ENCODE data around the gene PTPA. TPM values are rescaled to one million over a fixed set of nuclear protein-coding genes. Genes with fewer than 3 reads are reported as not detected.
A peak's percentile ranks its signal among the peaks of the same experiment; 100 is the strongest.

PTPA gene
- total and polyA plus RNA-seq, 12 donors = 106 to 227 (median 186) TPM

DNA sequence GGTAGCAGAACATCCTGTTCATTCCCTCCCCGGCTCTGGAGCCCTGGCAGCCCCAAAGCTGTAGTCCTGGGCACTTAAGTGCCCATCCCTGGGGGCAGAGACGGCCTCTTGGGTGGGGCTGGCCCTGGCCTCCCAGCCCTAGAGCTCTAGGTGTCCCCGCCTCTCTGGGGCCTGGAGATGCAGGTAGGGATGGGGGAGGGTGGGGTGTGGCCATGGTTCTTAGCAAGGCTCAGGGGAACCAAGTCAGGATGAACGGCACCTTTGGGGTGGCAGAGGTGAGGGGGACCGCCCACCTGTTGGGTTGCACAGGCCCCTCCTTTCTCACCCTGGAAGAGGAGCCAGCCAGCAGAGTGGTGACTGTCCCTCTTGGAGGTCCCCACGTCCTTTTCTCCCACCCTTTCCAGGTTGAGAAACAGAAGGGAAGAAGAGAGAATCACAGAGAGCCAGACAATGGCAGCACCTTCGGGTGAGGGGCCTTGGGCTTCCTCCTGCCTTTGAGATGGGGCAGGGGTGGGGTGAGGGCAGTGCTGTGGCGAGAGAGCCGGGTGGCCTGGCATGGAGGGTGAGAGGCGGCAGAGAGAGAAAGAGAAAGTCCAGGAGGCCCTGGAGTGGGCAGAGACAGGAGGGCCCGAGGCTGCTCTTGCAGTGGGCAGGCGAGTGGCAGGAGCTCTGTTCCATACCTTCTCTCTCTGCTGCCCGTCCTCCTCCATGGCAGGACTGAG is 3.0 kb upstream of the PTPA start:
- ATAC-seq = no peak

DNA sequence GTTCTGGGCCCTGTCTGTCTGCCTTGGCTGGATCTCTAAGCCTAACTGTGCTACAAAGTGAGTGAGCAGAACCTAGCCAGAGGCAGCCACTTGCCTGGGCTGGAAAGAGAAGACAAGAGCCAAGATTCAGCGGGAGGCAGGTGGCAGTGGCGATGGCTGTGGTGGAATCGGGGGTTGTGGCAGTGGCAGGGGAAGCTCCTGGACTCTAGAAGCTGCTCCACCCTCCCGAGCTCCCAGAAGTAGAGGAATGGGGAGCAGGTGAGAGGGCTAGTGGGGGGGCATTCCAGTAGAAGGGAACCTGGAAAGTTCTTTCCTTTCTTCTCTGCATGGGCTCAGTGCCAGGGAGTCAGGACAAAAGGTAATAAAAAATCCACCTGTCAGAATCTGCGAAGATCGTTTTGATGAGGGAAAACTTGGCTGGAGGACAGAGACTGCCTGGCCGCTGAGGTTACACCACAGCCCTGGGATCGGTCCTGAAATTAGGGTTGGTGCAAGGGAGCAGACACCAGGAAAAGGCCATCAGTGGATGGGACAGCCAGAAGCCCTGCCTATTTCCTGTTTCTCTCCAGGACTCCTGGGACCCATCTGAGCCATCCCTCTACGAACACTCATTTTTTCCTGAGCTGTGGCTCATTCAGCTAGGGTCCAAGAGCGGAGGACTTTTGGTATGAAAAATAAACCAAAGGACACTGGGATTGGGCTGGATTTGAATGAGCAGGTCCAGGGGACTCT is 2.2 kb upstream of the PTPA start:
- no peaks in the 10 kb centered on the region for H3K27me3 ChIP-seq
- intact Hi-C loops (cut with DNase I) = no loop called here
- WGBS, 2 donors = 66 to 83% methylated on average over 10 of the region's 10 CpGs
- H3K36me3 ChIP-seq = peaks cover 0 to 30% (median 4%) of the 10 kb centered on the region in 9 donors
- H3K4me3 ChIP-seq = peak overlapping the region in 6 of 10 donors; percentile 67 to 99 (median 91)
- no peaks in the 10 kb centered on the region for H3K9me3 ChIP-seq
- ATAC-seq (no peak), DNase-seq (no peak)
- TF ChIP-seq, protein P1, sequence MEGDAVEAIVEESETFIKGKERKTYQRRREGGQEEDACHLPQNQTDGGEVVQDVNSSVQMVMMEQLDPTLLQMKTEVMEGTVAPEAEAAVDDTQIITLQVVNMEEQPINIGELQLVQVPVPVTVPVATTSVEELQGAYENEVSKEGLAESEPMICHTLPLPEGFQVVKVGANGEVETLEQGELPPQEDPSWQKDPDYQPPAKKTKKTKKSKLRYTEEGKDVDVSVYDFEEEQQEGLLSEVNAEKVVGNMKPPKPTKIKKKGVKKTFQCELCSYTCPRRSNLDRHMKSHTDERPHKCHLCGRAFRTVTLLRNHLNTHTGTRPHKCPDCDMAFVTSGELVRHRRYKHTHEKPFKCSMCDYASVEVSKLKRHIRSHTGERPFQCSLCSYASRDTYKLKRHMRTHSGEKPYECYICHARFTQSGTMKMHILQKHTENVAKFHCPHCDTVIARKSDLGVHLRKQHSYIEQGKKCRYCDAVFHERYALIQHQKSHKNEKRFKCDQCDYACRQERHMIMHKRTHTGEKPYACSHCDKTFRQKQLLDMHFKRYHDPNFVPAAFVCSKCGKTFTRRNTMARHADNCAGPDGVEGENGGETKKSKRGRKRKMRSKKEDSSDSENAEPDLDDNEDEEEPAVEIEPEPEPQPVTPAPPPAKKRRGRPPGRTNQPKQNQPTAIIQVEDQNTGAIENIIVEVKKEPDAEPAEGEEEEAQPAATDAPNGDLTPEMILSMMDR (IDR thresholded peaks at IDR 0.05) = no peak
- peak overlapping the region in 5 of 10 donors; percentile 44 to 98 (median 97) for H3K27ac ChIP-seq
- peaks cover under 1 to 38% (median 26%) of the 10 kb centered on the region in 9 donors for H3K4me1 ChIP-seq

More for the DNA sequence above, 3.0 kb upstream of the PTPA start:
- H3K4me3 ChIP-seq = no peak overlapping the region
- H3K4me1 ChIP-seq = peaks cover 2 to 39% (median 29%) of the 10 kb centered on the region in 9 donors
- intact Hi-C loops (cut with DNase I) = no loop called here
- H3K9me3 ChIP-seq = no peaks in the 10 kb centered on the region
- 92 to 93% methylated on average over 13 of the region's 13 CpGs for WGBS, 2 donors
- no peaks in the 10 kb centered on the region for H3K27me3 ChIP-seq
- no peak overlapping the region for H3K27ac ChIP-seq
- no peak for DNase-seq
- TF ChIP-seq, protein P1 (IDR thresholded peaks at IDR 0.05) = no peak
- peaks cover 0 to 30% (median 4%) of the 10 kb centered on the region in 9 donors for H3K36me3 ChIP-seq

- H3K27me3 ChIP-seq = no peaks in the 10 kb centered on the region
- H3K4me3 ChIP-seq = peak overlapping the region in 9 of 10 donors; percentile 67 to 99 (median 92)
- no peaks in the 10 kb centered on the region for H3K9me3 ChIP-seq
- TF ChIP-seq, protein P1 (IDR thresholded peaks at IDR 0.05) = no peak
- H3K27ac ChIP-seq = peak overlapping the region in 6 of 10 donors; percentile 87 to 98 (median 96)
- peaks cover 0 to 30% (median 4%) of the 10 kb centered on the region in 9 donors for H3K36me3 ChIP-seq
- ATAC-seq (peak in 1 of 8 donors; percentile 0), DNase-seq (no peak)
- H3K4me1 ChIP-seq = peaks cover 0 to 42% (median 24%) of the 10 kb centered on the region in 9 donors
- 62 to 69% methylated on average over 7 of the region's 7 CpGs for WGBS, 2 donors
- intact Hi-C loops (cut with DNase I) = no loop called here
Observed at GRCh38 chr9:129109537-129109903, 1.7 kb upstream of the PTPA start.

DNA sequence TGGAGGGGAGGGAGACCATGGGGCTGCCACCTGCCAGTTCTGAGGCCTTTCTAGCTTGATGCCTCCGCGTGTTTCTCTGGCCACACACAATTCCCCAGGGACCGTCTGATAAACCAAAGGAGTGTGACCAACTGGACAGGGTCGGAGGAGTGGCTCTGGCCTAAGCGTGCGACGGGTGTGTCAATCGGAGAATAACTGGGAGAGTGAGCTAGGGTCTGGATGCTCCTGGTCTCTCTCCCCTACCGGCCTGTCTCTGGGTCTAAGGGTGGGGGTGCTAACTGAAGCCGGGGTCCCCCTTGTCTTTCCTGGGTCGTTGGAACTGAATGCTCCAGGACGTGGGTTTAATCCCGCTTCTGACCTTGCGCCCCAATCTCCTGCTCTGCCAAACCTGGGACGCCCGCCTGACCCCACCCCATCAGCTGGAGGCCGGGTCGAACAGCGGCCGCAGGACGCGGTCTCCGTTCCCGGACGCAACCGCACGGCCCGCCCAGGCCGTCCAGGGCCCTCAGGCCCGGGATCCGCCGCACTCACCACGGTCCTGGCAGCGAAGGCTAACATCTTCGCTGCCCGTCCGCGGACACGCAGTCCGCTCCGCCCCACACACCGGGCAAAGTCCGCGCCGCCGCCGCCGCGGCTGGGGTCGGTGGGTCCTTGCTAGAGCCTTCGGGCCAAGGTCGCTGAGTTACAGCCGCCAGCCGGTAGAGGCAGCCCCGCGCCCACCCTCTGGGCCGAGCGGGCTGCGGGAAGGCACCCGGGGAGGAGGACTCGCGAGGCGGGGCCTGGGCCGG is 1.1 kb upstream of the PTPA start:
- TF ChIP-seq, protein P1 (IDR thresholded peaks at IDR 0.05) = peak in 1 of 9 donors; percentile 9
- ATAC-seq (peak; percentile 1 to 22 (median 6)), DNase-seq (peak; percentile 42 to 47)
- 2% methylated on average over 55 to 64 of the region's 64 CpGs for WGBS, 2 donors
- intact Hi-C loops (cut with DNase I) = no loop called here
- peaks cover 0 to 28% (median 4%) of the 10 kb centered on the region in 9 donors for H3K36me3 ChIP-seq
- peaks cover 0 to 49% (median 29%) of the 10 kb centered on the region in 9 donors for H3K4me1 ChIP-seq
- H3K27ac ChIP-seq = peak overlapping the region; percentile 31 to 98 (median 96)
- H3K9me3 ChIP-seq = no peaks in the 10 kb centered on the region
- H3K4me3 ChIP-seq = peak overlapping the region; percentile 67 to 99 (median 90)
- H3K27me3 ChIP-seq = no peaks in the 10 kb centered on the region

All from heart right ventricle (tissue), 16 donors.